ENCODE measurements around the gene STRN.
"Not testable (repeated sequence)": the region's sequence is repeated elsewhere in the genome, so short reads cannot be mapped to it uniquely, and the experiment has no call there.

The STRN gene, protein sequence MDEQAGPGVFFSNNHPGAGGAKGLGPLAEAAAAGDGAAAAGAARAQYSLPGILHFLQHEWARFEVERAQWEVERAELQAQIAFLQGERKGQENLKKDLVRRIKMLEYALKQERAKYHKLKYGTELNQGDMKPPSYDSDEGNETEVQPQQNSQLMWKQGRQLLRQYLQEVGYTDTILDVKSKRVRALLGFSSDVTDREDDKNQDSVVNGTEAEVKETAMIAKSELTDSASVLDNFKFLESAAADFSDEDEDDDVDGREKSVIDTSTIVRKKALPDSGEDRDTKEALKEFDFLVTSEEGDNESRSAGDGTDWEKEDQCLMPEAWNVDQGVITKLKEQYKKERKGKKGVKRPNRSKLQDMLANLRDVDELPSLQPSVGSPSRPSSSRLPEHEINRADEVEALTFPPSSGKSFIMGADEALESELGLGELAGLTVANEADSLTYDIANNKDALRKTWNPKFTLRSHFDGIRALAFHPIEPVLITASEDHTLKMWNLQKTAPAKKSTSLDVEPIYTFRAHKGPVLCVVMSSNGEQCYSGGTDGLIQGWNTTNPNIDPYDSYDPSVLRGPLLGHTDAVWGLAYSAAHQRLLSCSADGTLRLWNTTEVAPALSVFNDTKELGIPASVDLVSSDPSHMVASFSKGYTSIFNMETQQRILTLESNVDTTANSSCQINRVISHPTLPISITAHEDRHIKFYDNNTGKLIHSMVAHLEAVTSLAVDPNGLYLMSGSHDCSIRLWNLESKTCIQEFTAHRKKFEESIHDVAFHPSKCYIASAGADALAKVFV

DNA sequence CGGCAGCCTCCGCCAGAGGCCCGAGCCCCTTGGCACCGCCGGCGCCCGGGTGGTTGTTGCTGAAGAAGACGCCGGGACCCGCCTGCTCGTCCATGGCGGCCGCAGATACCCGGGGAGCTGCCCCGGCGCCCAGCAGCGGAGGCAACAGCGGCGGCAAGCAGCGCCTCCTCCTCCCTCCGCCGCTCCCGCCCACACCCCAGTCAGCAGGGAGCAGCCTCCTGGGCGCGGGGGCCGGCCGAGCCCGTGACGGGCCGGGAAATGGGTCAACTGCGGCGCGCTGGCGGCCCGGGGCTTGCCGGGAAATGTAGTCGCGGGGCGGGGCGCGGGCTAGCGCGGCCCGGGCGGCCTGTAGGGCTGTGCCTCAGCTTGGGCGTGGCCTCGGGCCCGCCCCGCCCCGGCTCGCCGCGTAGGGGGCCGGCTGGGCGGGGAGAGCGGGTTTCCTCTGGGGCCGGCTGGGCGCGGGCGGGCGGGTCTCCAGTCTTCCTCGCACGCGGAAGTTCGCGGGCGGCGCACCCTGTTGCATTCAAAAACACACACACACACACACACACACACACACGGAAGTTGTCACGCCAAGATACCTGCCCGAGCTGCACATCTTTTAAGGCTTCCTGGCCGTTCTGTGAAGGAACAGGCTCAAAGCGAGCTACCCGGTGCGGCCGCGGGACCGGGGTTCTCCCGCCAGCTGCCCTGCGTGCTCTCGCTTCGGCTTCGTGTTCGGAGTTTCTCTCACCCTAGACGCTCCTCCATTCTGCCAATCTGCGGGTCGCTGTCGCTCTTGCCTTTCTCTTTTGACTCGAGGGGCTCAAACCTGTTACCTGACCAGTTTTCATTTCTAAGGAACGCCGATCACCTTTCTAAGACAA is at the start of gene STRN:
Gene STRN (minus strand): TSS at position 167 of the 866 bp plus-strand sequence. CDS start 73 bp downstream, at position 94.
- peak; percentile 98 for DNase-seq (ENCODE audit: low read depth)

DNA sequence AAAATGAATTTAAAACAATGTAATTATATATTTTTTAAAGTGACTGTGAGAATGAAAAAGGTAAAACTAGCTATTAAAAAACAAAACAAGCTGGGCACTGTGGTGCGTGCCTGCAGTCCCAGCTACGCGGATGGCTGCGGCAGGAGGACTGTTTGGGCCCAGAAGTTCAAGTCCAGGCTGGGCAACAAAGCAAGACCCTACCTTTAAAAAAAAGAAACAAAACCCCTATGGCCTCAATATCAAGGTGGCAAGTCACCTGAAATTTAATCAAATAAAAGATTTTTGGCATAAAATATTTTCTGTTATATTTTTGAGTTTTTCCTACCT is 46.9 kb upstream of the STRN start:
- DNase-seq (ENCODE audit: low read depth): no peak

DNA sequence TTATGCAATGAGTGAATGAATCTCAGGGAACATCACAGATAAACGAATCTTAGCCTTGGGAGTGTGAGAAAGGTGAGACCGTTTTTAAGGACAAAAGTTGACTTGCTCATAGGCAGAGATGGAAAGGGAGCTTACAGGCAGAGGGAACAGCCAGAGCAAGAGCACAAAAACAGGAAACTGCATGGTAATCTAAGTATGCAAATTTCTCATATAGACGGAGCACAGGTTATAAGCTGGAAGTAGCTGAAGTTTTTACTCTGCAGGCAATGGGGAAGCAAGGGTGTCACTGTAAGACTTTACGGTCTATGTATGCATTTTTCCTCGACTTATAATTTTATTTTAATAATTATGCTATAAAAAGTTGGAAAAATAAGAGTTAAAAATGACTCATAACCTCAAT is 44.8 kb upstream of the STRN start:
- no peak for DNase-seq (ENCODE audit: low read depth)

DNA sequence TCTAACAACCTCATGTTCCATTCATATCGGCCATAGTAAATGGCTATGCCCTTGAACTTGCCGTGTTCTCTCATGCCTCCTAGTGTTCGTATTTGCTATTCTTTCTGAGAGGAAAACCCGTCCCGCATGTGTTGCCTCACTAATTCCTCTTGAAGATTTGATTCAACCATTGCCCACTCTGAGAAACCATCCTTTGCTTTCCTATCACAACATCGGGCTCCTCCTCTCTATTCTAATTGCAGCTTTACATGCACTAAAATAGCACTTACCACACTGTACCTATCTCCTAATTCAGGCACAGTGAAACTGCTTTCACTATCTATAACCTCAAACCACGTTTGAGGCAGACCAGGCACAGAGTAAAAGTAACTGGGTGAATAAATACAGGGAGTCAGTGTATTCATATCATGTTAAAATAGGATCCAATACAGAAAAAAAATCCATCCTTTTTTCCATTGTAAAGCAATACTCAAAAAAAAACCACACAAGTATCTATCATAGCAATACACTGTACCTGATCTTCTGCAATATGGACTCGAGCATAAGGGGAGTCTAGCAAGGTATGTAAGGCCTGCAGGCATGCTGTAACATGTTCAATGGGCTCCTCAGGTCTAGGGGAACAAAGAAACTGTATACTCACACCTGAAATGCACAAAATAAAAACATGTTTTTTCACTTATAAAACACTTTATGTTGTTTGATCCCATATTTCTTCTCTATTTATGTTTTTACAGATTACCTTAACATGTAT is 39.0 kb upstream of the STRN start:
- no peak for DNase-seq (ENCODE audit: low read depth)

DNA sequence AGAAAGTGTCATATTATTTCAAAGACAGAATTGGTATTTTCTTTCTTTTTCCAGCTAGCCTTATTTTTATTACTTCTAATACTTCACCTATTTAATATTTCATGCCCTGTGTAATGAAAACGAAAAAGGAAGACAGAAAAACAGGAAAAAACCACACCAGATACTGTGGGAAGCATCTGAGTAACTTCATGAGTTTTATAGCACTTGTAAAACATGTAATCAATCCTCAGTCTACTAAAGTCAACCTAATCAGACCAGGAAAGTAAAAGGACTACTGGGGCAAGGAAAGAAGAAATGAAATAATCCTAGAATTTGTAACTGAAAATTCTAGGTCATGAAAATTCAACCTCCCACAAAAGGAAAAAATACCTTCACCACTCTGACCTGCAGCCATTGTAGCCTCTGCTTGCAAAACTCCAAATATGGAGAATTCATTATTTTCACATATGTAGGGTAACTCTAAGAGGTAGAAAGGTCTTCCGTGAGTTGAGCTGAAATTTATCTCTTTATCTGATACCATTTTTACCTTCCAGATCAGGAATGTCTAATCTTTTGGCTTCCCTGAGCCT is 34.7 kb upstream of the STRN start:
- no peak for DNase-seq (ENCODE audit: low read depth)

DNA sequence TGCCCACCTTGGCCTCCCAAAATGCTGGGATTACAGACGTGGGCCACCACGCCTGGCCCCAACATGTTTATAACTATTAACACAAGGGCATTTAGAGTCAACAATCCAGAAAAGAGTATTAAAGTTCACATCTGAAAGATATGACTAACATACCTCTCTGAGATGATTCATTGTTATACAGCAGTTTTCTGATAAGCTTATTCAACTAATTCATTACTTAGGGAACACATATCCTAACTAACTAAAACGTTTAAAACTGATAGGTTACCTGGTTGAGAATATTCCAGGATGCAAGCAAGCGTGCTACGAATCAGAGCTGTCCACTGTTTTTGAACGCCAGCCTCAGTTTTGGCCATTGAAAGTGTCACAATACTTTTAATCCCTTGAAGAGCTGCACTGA is 34.0 kb upstream of the STRN start:
- DNase-seq (ENCODE audit: low read depth): no peak

DNA sequence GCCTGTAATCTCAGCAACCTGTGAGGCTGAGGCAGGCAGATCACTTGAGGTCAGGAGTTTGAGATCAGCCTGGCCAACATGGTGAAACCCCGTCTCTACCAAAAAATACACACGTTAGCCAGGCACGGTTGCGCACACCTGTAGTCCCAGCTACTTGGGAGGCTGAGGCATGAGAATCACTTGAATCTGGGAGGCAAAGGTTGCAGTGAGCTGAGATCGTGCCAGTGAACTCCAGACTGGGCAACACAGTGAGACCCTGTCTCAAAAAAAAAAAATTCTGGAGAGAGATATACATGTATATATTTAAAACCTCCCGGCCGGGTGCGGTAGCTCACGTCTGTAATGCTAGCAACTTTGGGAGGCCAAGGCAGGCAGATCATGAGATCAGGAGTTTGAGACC is 33.1 kb upstream of the STRN start:
- DNase-seq (ENCODE audit: low read depth): not testable (repeated sequence)

DNA sequence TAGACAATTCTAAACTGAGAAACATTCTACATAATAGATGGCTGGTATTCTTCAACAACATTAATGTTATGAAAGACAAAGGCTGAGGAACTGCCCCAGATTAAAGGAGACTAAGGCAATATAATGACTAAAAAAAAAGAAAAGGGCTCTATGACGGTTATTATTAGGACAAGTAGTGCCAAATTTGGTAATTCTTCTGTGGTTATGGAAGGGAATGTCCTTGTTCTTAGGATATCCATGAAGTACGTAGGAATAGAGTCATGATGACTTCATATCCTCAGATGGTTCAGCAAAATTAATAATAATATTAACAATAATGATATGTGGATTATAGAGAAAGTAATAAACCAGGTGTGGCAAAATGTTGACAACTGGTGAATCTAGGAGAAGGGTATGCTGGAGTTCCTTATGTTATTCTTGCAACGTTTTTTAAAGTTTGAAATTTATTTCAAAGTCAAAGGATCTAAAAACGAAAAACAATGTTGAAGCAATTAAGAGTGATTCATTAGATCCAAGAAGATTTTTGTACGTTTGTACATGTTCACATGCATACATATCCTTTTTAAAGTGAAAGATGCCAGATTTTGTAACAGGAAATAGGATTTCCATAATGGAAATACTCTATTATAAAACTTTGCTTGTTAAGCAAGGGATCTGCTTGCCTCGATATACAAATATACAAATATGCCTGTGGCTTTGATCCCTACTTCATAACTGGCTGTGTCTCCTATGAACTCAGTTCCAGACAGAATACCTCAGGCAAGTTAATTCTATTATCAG is 27.7 kb upstream of the STRN start:
- DNase-seq (ENCODE audit: low read depth): no peak

DNA sequence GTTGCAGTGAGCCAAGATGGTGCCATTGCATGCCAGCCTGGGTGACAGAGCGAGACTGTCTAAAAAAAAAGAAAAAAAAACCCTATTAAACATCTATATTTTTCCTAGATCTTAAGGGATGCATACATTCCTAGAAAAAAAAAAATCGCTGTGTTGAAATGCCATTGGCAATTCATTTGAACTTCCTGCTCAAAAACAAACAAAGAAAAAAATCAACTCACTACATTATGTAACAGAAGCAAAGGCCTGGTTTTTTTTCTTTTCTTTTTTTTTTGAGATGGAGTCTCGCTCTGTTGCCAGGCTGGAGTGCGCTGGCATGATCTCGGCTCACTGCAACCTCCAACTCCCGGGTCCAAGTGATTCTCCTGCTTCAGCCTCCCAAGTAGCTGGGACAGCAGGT is 21.7 kb upstream of the STRN start:
- DNase-seq (ENCODE audit: low read depth): no peak

DNA sequence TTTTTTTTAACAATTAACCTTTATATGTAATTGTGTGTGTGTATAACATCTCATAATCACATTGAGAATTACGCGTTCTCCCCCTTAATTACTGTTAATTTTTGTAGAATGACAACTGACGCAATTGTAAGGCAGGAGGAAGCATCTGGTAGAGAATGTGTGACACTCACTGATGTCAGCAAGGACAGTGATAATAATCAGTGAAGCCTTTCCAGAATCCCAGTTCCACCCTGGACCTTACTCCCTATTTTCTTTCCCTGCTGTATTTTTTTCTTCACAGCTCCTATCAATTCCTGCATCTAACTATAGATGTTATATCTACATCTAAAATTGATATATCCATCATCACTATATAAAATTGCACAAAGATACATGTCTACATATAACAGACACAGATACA is 16.1 kb upstream of the STRN start:
- DNase-seq (ENCODE audit: low read depth): no peak

DNA sequence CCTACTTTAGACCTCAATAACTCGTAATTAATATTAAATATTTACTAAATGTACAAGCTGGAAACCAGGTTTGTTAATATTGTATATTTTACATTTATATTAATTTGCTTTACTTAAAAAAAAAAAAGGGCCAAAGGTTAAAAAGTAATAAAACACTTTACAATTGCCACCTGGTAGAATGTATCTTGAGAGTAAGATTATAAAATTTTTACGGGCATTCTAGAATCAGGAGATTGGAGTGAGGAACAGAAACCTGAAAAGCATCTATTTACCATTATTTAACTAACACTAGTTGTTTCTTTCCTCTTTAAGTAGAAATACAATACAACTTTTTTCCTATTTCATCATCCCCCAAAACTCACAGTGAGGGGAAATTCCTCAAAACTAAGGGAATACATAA is 15.6 kb upstream of the STRN start:
- no peak for DNase-seq (ENCODE audit: low read depth)

DNA sequence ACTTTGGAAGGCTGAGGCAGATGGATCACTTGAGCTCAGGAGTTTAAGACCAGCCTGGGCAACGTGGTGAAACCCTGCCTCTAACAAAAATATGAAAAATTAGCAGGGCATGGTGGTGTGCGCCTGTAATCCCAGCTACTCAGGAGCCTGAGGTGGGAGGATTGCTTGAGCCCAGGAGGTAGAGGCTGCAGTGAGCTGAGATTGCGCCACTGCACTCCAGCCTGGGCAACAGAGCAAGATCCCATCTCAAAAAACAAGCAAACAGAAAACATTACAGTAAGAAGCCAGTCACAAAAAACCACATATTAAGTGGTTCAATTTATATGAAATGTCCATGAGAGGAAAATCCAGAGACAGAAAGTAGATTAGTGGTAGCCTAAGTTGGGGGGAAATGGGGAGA is 12.7 kb upstream of the STRN start:
- DNase-seq (ENCODE audit: low read depth): not testable (repeated sequence)

DNA sequence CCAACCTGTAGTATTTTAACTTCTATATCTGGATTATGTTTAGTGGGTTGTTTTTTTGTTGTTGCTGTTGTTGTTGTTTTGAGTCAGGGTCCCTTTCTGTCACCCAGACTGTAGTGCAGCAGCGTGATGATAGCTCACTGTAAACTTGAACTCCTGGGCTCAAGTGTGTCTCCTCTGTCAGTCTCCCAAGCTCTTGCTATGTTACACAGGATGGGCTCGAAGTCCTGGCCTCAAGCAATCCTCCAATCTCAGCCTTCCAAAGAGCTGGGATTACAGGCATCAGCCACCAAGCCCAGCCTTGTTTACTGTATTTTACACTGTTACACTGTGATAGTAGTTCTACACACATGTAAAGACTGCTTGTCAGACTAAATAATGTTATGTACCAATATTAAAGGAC is 9.7 kb upstream of the STRN start:
- DNase-seq (ENCODE audit: low read depth): no peak

DNA sequence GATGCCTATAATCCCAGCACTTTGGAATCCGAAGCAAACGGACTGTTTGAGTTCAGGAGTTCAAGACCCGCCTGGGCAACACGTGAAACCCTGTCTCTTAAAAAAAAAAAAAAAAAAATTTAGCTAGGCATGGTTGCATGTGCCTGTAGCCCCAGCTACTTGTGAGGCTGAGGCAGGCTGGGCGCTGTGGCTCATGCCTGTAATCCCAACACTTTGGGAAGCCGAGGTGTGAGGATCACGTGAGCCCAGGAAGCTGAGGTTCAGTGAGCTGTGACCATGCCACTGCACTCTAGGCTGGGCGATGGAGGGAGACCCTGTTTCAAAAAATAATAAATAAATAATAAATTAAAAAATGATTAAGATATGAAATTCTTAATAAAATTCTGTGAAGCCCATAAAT is 9.0 kb upstream of the STRN start:
- DNase-seq (ENCODE audit: low read depth): no peak

DNA sequence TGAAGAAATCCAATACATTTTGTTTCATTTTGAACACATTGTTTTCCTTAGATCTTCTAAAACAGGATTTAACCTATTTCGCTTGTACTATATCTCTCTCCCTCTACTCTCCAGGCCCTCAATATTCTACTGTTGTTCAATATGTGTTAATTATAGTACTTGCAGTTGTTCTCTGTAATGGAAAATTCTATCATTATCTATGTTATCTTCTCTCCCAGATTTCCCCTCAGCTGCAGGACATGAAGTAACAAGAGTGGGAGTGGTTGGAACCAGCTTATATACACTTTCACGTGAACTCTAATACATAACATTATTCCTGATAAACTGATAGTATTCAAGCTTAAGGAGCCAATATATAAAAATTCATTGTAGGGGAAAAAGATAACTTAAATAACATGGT is 7.0 kb upstream of the STRN start:
- no peak for DNase-seq (ENCODE audit: low read depth)

DNA sequence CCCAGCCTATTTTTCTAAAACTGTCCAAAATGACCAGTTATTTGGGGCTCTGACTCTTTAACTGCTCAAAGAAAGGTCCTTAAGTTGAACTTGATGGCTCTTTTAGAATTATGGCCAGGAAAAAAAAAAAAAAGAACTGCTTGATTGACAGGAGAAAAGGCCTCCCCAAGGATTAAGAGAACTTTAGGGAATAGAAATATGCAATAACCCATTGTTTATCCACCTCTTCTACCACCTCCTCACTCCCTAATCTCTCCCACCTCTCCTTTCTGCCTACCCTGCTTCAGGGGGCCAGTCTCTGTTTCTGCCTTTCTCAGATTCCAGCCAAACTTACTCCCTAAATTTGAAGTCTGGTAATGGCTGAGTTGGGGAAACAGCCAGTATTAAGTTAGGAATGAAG is 5.7 kb upstream of the STRN start:
- DNase-seq (ENCODE audit: low read depth): no peak

DNA sequence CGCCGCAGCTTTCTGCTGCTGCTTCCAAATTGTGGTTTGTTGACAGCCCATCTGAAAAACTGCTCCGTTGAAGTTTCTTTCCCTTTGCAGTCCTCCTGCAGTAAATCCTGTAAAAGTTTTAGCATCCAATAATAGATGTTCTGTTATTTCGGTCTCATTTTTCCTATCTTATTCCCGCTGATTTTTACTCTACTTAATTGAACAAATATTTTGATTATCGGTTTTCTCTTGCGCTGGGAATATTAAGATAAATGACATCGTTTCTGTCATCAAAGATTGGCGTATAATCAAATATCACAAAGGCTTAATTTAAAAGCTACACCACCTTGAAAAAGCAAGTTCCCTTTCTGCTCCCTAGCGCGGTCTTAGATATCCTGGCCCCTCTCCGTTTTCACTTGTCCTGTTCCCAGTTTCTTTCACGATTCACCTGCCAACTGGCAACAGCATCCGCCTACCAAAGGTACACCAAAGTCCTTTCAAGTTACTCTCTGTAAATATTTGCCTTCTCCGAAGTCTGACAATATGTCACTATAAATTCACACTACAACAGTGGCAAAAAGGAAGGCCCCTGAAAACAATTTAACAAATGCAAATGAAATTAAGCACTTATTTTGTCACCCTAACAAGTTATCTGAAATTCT is 1.0 kb upstream of the STRN start:
- no peak for DNase-seq (ENCODE audit: low read depth)

DNA sequence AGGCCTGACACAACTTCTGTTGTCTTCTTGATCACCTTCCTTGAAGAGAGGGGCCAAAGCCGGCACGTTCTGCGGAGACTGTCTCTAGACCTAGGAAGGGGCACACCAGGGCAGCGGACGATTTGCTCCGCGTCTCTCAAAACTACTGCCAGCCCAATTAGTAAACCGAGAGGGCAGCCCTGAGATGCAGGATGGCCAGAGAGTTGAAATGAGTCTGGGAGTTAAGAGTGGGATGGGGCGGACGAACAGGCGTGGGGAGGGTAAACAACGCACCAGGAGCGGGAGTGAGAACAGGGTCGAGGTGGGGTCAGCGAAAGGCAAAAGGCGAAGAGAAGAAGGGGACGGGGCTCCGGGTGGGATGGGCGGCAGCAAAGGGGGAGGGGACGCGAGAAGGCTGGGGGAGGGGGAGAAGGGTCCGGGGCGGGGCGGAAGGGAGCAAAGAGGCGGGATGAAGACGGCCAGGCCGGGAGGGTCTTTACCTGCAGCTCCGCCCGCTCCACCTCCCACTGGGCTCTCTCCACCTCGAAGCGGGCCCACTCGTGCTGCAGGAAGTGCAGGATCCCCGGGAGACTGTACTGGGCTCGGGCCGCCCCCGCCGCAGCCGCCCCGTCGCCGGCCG is 476 bp downstream of the STRN start:
- no peak for DNase-seq (ENCODE audit: low read depth)

DNA sequence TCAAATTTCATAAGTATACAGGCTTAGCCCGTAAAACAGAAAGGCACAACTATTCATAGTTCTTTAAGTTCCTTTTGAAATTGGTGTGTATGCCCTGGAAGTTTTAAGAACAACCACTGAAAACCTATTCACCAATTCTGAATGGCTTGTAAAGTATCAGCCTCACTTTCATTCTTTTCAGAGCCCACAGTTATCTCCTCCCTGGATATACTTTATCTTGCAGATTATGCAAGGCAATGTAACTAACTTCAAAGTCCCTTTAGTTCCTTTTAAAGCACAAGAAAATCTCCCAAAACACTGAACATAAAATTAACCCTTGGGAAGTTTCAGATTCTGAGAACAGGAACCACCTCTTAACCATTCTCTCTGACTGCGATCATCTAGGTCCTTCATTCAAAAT is 1.1 kb downstream of the STRN start:
- DNase-seq (ENCODE audit: low read depth): no peak

DNA sequence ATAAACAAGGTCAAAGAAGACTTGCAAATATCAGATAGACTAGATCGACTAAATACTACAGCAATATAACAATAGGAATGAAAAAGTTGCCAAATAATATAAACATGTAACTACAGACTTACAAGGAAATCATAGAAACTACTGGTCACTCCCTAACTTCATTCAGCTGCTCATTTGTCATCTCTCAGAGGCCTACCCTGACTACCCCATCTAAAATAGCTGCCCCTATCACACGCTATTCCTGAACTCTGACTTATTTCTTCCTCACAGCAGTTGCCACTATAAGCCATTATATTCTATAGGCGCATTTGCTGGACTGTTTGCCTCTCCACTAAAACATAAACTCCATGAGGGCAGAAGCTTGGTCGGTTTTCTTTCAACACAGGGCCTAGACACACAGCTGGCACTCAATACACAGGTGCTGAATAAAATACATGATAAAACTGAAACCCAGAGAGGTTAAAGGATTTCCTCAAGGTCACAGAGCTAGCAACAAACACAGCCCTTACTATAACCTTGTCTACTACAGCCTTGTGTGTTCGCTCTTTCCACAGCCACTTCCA is 1.8 kb downstream of the STRN start:
- DNase-seq (ENCODE audit: low read depth): no peak

Data from activated T-helper 9 cell treated with anti-CD3 and anti-CD28 coated beads, Interleukin-2, amount 50 U/mL, for 16 hours (primary cell).